NCI-H128 (cell line): ENCODE results near the gene SNX25.

Experiments used
- DNase-seq: peaks from one replicate; lab custom pipeline; 2025; ENCODE audit not compliant: unreplicated experiment; lab: John Stamatoyannopoulos, UW

SNX25 gene

DNA sequence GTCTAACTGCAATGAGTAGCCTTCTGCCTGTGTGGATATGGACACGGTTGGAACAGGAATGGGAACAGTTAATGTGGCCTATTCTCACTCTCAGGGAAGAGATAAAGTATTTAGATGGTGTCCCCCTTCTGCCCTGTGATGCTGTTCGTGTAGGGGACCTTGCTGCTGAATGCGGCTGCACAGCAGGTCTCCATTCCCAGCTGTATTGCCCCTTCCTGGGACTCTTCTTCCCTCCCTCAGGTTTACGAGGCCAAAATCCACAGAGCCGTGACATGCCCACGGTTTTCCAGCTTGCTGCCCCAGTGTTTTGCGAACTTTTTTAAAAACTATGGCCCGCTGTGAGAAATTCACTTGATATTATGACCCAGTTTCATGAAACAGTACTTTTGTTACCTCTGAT lies 50.3 kb downstream of the SNX25 start:
- no peak for DNase-seq

DNA sequence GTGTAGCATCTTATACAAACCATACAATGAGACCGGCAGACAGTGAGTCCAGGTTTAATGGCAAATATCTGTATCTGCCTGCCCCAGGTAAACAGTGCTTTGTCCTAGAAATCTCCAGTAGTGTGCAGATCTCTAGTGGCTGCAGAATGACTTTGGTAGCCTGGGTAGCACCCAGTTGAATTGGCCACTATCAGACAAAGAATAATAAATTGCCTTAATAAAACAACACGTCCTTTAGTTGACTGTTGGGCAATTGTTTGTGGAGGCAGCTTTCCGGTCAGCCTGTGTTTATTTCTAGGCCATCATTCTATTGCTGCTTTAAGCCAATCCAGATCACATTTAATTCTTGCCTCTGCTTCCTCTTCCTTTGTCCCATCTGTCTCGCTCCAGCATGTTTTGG lies 52.5 kb downstream of the SNX25 start:
- no peak for DNase-seq

DNA sequence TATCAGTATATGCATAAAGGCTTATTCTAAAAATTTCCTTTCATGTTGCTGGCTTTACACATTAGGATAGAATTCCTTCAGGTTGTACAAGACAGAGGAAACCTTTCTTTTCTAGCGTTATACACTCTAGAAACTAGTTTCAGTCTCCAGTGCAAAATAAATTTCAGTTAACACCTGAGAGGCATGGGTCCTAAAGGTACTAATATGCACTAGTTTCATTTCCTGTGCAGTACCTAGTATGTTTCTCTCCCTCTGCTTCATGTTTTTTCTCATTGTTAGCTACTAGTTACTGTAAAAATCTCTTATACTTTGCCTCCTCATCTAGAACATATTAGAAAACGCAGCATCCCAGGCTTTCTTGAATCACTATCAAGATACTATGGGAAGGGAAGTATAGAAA lies 54.0 kb downstream of the SNX25 start:
- DNase-seq: no peak

DNA sequence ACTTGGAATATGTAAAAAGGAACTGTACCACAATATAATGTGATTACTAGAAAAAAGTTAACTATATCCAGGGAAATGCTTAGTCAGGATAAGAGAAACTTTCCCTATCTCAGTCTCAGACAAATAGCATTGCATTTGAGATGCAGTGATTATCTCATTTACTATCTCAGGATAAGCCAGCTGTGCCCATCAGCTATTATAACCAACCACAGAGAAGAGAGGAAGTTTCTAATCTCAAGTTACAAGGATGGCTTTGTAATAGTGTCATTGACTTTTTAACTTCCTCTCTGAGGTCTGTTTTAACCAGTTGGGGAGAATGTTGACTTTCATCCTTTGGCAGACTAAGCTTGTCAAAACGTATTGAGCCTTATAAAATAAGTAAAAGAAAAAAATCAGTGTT lies 56.5 kb downstream of the SNX25 start:
- no peak for DNase-seq

DNA sequence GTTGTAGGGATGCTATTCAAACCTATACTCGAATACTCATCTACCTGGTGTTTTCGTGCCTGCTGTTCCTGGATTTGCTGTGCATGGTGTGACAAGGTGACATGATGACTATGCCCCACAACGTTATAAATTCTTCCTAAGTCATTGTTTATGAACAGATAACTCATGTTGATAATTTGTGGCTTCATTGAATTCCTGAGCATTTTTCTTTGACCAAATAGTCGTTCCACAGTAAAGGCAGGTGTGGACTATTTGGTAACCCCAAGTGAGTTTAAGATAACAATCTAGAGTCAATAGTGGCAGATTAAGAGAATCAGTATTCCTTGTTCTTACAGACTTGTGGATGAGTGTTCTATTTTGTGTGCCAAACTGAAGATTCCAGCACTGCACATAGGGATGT lies 59.9 kb downstream of the SNX25 start:
- DNase-seq: no peak

DNA sequence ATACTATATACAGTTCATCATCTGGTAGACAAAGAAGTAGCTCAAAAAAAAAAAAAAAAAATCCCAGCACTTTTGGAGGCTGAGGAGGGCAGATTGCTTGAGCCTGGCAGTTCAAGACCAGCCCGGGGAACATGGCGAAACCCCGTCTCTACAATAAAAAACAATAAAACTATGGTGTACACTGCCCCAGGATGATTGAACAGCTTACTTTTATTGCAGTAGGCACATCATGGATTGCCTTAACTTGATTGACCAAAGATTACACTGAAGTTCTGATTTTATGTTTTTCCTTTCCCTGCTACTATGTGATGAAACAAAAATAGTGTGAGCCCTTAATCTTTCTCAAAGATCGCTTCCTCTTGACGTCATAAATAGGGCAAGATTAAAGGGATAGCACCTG lies 60.6 kb downstream of the SNX25 start:
- no peak for DNase-seq

DNA sequence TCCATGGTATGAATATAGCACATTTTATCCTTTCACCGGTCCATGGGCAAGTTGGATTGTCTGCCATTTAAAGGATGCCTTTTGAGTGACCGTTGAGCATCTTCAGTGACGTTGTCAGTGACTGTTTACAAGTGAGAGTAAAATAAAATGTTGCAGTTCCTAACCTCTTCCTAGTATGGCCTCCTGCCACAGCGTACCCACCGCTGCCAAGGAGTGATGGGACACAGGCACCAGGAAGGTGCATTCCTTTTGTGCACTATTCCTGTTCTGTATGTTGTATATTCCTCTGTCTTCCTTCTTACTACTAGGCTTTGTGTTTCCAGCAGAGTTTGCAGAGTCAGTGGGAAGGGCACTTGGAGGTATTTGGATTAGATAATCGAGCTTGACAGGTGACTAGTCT lies 61.5 kb downstream of the SNX25 start:
- DNase-seq: no peak

DNA sequence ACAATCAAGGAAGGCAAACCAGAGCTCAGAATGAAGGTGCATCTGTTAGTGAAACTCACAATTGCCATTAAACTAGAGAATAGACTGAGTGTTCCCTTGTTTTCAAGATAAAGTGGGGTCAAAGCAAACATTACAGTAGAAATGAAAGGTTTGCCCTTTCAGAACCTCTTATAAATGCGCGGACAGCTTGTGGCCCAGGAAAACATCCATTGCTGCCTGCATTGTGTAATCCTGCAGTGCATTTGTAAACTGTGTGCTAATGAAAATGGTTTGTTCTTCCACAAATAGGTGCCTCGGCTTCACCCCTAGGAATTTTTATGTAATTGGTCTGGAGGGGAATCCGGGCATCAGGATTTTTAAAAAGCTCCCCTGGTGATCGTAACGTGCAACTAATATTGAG lies 62.8 kb downstream of the SNX25 start:
- no peak for DNase-seq

DNA sequence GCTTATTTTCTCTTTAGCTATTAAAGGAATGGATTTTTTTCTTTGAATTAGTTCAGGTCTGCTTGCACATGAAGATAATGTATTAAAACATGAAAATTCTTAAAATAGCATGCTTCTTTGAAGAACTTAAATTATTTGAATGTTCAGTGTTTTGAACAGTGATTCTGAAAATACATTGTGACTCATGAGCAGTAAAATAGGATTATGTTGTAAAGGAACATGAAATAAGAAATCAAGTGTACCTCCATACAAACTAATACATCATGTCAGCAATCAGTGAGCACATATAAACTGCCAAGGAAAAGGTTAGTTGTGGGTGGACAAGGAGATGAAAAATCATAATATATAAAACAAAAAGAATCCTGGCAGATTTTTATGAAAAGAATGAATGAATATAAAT lies 66.1 kb downstream of the SNX25 start:
- no peak for DNase-seq

DNA sequence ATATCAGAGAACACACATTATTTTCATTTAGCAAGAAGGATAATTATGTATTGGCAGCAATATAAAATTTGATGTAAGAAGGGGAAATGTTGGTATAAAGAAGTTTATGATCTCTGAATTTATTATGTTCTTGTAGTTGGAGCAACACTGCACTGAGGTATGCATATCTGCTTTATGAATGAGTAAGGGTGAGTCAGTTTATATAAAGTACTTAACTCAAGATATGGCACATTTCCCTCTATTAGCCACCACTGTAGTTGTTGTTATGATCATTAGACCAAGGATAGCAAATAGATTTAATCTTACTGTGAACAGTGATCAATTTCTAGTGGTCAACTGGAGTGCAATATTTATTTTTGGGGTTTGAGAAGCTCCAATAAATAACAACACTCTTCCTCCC lies 66.6 kb downstream of the SNX25 start:
- no peak for DNase-seq

DNA sequence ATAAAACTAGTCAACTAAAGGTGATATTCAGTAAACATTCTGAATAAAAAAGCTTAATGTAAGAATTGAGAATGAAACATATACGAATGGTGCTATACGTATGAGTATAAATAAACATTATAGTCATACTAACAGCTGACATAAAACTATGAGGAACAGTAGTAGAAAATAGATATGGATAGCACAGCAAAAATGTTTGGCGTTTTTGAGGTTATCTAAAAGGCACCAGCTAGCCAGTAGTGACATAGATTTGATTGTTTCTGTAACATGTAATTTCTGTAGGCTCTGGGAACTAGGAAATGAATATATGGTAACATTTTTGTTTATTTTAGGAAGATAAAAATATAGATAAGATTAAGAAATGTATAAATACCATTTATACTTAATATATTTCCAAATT lies 69.3 kb downstream of the SNX25 start:
- no peak for DNase-seq

DNA sequence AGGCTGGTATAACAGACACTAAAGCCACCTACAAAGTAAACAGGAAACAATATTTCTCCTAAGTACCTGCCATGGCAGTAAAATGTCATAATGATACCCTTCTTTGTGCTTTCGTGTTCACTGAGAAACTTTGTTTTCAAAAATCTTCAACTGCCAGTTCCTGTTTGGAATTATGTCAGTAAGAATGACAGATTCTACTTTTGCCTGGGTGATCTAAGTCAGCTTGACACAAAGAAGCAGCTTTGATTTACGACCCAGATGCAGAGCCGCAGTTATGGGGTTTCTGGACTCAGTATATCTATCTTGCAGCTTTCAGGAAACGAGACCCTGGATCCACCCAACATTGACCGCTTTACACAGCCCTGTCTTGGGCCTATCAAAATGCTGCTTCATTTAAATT lies 71.2 kb downstream of the SNX25 start:
- DNase-seq: no peak

DNA sequence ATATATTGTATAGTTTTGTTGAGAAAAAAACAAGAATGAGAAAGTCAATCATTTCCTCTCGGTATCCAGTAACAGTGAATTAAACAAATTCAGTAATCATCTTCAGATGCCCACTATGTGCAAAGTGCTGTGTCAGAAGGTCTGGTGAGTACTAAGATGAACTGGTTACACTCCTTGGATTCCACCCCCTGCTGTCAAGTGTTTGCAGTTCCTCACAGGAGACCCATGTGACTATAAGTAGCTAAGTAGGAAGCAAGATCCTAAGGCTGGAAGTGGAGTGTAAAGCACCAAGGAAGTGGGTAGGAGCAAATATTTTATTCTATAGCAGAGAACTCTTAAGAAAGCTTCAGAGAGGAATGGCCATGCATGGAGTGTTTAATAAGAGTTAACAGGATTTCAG lies 73.6 kb downstream of the SNX25 start:
- no peak for DNase-seq

DNA sequence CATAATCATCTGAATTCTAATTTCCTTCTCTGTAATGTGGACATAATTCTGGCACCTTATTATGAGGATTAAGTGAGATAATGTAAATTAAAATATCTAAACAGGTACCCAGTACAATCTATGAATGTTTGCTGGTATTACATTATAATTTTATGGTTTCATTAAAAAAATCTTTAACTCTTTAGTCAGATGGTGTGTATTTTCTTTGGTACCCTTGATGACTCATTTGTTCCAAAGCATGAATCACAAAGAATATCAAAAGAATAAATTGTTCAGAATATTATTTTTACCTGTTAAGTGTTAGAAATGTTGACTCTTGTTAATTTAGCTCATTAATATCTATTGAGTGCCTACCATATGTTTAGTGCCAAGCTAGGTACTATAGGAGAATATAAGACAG lies 74.3 kb downstream of the SNX25 start:
- no peak for DNase-seq

DNA sequence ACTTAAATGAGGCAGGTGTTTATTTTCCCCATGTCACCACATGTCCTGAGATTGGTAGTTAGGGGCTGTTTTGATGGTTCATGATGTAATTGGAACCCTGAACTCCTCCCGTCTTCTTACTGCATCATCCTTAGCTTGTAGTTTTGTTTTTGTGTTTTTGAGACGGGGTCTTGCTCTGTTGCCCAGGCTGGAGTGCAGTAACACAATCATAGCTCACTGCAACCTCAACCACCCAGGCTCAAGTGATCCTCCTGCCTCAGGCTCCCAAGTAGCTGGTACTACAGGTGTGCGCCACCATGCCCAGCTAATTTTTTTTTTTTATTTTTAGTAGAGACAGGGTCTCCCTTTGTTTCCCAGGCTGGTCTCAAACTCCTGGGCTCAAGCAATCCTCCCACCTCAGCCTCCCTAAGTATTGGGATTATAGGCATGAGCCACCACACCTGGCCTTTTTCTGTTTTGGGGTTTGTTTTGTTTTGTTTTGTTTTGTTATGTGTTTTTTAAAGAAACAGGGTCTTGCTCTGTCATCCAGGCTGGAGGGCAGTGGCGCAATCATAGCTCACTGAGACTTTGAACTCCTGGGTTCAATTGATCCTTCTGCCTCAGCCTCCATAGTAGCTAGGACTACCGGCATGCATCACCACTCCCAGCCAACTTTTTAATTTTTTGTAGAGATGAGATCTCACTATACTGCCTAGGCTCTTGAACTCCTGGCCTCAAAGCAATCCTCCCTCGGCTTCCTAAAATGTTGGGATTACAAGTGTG lies 76.4 kb downstream of the SNX25 start:
- no peak for DNase-seq

DNA sequence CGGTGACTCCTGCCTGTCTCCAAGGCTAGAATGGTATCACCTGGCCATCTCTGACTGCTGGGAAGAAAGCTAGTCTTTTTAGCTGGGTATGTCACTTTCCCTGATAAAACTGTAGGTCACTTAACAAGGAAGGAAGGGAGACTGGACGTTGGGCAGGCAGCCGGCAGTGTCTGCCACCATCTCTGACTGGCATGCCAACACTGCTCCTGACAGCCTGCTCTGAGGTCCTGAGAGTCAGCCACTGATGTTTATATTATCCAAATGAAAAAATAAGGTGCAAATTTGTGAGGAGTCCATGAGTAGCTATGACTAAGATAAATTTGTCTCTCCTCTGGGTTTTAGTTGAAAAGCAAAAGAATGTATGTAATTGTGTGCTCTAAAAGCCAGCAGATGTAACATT lies 77.2 kb downstream of the SNX25 start:
- DNase-seq: no peak

DNA sequence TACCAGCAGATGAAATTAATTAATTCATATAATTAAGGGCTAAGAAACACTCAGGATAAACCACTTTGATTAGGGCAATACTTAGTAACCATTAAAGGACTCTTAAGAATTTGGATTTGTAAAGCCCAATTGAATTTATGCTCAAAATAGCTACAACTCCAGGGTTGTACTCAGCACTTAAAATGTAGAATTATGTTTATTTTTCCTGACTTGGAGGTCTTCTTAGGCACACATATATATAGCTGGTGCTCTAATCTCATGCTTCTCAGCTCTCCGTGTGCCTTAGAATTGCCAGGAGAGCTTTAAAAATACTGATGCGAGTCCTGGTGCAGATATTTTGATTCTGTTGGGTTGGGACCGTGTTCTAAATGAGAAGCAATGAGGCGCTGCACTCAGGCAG lies 77.6 kb downstream of the SNX25 start:
- no peak for DNase-seq

DNA sequence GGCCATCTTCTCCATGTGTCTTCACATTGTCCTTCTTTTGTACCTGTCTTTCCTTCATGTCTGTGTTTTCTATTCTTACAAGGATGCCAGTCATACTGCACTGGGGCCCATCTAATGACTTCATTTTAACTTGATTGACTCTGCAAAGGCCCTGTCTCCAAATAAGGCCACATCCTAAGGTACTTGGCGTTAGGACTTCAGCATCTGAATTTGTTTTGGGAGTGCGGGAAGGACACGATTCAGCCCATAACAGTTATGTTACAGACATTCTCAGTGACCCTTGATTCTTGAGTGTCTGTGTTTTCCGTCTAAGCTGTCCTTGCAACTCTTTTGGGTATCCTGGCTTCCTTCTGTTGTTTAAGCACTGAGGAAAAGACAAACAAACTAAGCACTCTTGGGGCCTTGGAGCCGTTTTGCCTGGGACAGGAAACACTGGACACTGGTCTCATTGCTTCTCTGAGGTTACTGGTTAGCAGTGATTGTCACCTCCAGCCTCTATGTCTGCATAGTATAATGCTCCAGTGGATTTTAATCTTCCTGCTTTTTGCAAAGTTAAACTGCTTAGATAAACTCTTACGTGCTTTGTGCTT lies 80.7 kb downstream of the SNX25 start:
- DNase-seq: no peak

DNA sequence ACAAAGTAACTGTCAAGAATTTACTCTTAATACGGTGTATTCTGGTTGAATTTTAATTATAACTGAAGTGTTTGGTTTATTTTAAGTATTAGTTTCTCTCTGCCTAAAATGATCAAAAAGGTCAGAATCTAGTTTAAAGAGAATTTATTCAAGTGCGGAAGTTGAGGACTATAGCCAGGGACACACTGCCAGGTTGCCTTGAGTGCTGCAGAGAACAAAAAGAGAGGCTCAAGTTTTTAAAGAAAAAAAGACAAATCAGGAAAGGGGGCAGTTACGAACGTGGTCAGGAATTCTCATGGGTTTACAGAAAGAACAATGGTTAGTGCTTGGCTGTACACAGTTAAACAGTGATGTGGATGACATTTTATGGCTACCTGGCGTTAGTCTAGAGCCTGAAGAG lies 81.3 kb downstream of the SNX25 start:
- no peak for DNase-seq

DNA sequence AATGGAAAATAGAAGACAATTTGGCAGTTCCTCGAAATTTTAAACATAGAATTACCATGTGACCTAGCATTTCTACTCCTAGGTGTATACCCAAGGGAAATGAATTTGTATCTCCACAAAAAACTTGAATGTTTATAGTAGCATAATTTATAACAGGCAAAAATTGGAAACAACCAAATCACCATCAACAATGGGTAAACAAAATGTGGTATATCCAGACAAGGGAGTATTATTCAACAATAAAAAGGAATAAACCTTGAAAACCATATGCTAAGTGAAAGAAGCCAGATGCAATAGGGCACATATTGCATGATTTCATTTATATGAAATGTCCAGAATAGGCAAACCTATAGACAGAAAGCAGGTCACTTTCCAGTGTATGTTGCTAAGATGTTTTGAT lies 83.8 kb downstream of the SNX25 start:
- DNase-seq: no peak

DNA sequence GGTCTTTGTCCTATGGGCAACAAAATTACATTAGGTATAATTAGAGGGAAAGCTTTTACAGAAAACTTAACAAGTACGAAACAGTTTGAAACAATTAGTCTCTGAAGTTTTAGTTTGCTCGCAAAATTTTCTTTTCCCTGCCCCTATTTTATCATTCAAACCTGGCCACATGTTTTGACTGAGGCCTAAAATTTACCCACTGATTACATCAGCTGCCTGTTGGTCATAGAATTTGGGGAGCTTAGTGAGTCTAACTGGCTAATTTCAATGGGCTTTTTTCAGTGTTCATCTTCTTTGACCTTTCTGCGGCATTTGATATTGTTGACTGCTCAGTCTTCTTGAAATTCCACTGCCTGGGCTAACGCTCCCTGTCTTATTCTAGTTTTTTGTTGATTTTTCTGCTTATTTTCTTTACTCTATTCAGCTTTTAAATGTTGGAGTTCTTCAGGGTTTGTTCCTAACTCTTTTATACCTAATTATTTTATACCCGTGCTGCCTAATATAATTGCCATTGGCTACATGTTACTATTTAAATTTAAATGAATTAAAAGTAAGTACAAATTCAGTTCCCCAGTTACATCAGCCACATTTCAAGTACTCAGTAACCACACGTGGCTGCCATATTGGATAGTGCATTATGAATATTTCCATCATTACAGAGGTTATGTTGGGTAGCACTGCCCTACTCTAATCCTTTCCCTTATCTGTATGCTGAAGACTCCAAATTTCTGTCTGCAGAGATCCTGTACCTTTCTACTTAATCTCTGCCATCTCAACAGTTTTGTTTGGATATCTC lies 87.5 kb downstream of the SNX25 start:
- no peak for DNase-seq

DNA sequence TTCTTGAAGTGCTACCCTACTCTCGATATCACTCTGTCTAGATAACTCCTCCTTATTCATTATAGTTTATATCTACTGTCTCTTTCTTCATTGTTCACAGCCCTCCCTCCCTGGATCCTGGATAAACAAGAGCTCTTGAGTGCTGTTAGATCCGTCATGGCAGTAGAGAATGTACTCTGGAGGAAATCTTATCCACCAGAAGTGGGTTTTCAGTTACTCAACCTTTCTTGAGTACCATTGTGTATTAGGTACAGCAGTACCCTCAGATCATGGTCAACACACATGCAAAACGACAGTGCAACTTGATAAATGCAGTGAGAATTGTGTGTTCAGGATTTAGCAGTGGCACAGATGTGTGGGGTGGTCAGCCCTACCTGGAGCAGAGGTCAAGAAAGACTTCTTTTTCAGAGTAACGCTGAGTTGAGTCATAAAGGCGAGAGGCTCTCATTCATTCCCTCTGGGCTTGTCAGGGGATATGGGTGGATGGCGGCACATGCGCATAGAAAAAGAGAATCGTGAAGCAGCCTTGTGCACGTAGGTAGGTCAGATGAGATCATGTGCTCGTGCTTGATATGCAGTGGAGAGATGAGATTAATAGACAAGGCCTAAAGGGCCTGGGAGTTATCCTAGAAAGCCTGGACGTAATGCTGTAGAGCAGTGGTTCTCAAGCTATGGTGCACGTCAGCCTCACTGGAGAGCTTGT lies 89.5 kb downstream of the SNX25 start:
- no peak for DNase-seq
